OCI-LY7 (cell line): ENCODE measurements around the gene TCF25.

ENCODE experiments used
- CTCF ChIP-seq: fragments of 200-600 bp; sonication (generic); conservative IDR thresholded peaks from 2 replicates; pipeline ENCODE4 v1.5.1; 2014; ENCODE audit warnings: mild to moderate bottlenecking, antibody characterized with exemption, low read length, moderate library complexity, mixed read lengths
- EZH2phosphoT487 ChIP-seq: fragments of 200-600 bp; sonication (generic); IDR thresholded peaks from 2 replicates; pipeline ENCODE4 v1.6.1; 2018; ENCODE audit warnings: low read depth, borderline replicate concordance, mild to moderate bottlenecking, mixed run types, antibody characterized with exemption, low read length, moderate library complexity, mixed read lengths

- TF ChIP-seq CTCF (no peak), EZH2phosphoT487 (no peak)
Measured at GRCh38 chr16:89903908-89904515, 30.6 kb downstream of the TCF25 start.
